Fibroblast of skin of scalp (primary cell): ENCODE measurements around the gene A2M.

Experiments used
- DNase-seq: peaks from one replicate; pipeline ENCODE4 v3.0.0-alpha.2; 2013

A2M gene

GRCh38 chr12:9120487-9121184 lies 4.9 kb upstream of the A2M start:
- DNase-seq = no peak

- DNase-seq = peak; percentile 6
These were observed 2.4 kb upstream of the A2M start for GRCh38 chr12:9118158-9118557.

- no peak for DNase-seq
These were observed 773 bp downstream of the A2M start for GRCh38 chr12:9114946-9115345.

GRCh38 chr12:9113987-9114309 lies 1.8 kb downstream of the A2M start:
- no peak for DNase-seq

GRCh38 chr12:9113296-9113986 lies 2.3 kb downstream of the A2M start:
- DNase-seq = no peak

GRCh38 chr12:9112076-9112853 lies 3.5 kb downstream of the A2M start:
- no peak for DNase-seq

- no peak for DNase-seq
These were observed 4.2 kb downstream of the A2M start for GRCh38 chr12:9111525-9111924.

- no peak for DNase-seq
These were observed 5.8 kb downstream of the A2M start for GRCh38 chr12:9109737-9110491.

GRCh38 chr12:9109213-9109522 lies 6.6 kb downstream of the A2M start:
- DNase-seq = no peak

- no peak for DNase-seq
These were observed 7.1 kb downstream of the A2M start for GRCh38 chr12:9108504-9109212.

GRCh38 chr12:9107542-9107873 lies 8.2 kb downstream of the A2M start:
- no peak for DNase-seq

- no peak for DNase-seq
These were observed 8.8 kb downstream of the A2M start for GRCh38 chr12:9106610-9107541.

GRCh38 chr12:9106067-9106466 lies 9.7 kb downstream of the A2M start:
- no peak for DNase-seq

- DNase-seq = no peak
These were observed 10.8 kb downstream of the A2M start for GRCh38 chr12:9104767-9105423.

- DNase-seq = no peak
These were observed 11.6 kb downstream of the A2M start for GRCh38 chr12:9104087-9104486.

GRCh38 chr12:9103050-9103849 lies 12.5 kb downstream of the A2M start:
- DNase-seq = no peak

- no peak for DNase-seq
These were observed 14.6 kb downstream of the A2M start for GRCh38 chr12:9101018-9101687.

- no peak for DNase-seq
These were observed 16.0 kb downstream of the A2M start for GRCh38 chr12:9099552-9100190.

- no peak for DNase-seq
These were observed 17.2 kb downstream of the A2M start for GRCh38 chr12:9098463-9099026.
